NCI-H446 treated with DMSO at 0.1 percent for 48 hours (cell line): Measurements from ENCODE around the gene CBS.
"Not testable (repeated sequence)": the region's sequence is repeated elsewhere in the genome, so short reads cannot be mapped to it uniquely, and the experiment has no call there.

Source experiments
- DNase-seq: peaks from one replicate; lab custom pipeline; 2025; lab: John Stamatoyannopoulos, UW

The CBS gene

GRCh38 chr21:43024439-43025136 is 51.0 kb downstream of the CBS start:
- DNase-seq, result no peak

- DNase-seq, result no peak
Measured at GRCh38 chr21:43023175-43023574, 52.5 kb downstream of the CBS start.

DNA sequence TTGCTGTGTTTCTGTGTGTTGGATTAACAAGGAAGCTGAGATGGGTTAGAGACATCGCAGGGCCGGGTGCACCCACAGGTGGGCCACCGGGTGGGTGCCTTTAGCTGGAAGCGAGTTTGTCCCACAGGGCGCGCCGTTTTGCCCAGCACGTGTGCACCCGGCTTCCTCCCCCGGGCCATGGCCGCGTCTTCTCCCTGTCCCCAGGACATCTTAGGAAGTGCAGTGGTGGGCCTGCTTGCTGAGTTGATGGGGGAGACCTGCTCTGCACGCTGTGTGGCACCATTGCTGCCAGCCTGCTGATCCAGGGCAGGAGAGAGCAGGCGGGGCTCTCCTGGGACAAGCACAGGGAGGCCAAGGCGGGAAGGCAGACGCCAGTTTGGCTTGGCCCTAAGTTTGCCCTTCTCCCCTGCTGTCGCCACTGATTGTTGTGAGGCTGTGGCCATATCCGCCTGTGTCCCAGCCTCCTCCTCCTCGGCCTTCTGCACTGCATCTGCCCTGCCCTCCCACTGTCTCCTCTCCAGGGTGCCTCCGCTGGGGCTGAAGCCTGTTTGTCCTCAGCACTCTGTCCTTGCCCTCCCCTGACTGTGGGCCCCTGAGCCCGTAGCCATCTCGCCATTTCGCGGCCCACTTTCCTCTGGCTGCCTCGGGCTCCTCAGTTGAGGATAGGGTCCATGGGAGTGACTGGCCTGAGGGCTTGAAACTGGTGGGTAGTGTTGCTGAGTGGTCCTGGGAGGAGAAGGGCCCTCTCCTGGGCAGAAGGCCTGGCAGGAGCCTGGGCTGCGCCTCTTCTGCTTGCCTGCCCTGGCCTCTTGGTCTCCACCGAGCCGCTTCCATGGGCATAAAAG is 53.7 kb downstream of the CBS start:
- no peak for DNase-seq

DNA sequence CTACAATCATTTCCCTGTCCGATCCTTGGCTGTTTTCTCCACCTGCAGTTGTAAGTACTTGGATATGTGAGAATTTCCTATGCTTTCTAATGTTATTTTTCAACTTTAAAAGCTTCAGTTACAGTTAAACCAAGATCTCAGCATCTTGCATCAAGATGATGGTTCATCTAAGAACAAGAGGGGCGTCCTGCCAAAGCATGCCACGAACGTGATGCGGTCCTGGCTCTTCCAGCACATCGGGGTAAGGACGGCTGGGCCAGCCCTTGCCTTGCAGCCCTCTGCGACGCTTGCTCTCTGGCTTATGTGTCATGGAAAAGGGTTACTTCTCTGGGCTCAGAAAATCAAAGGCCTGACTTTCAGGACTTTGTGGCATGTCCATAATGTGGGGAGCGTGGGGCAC is 54.4 kb downstream of the CBS start:
- DNase-seq, result no peak

DNA sequence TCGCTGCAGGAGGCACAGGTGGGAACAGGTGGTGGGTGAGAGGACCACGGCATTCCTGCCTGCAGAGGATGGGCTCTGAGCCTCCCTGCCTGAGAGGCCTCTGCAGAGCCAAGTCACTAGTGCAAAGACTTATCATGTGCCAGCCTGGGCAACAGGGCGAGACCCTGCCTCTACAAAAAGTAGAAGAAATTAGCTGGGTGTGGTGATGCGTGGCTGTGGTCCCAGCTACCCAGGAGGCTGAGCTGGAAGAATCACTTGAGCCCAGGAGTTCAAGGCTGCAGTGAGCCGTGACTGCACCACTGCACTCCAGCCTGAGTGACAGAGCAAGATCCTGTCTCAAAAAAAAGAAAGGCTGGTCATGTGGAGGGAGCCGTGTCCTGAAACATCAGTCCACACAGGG is 54.9 kb downstream of the CBS start:
- no peak for DNase-seq

- DNase-seq, result no peak
Measured at GRCh38 chr21:43020177-43020576, 55.5 kb downstream of the CBS start.

- no peak for DNase-seq
Measured at GRCh38 chr21:43018519-43018918, 57.1 kb downstream of the CBS start.

DNA sequence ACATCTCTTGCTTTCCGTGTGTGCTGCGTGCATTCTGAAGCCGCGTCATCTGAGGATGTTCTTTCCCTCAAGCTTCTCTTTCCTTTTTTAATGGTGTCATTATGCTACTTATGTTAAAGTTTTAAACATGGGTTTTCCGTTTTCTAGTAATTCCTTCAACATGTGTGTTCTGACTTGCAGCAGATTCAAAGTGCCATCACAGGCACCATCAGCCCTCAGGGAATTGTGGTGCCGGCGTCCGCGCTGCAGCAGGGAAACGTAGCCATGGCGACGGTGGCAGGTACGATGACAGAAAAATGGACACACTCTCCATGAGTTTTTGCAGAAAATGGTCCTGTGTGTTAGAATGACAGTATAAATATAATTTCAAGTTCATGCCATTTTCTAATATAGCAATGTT is 58.9 kb downstream of the CBS start:
- no peak for DNase-seq

DNA sequence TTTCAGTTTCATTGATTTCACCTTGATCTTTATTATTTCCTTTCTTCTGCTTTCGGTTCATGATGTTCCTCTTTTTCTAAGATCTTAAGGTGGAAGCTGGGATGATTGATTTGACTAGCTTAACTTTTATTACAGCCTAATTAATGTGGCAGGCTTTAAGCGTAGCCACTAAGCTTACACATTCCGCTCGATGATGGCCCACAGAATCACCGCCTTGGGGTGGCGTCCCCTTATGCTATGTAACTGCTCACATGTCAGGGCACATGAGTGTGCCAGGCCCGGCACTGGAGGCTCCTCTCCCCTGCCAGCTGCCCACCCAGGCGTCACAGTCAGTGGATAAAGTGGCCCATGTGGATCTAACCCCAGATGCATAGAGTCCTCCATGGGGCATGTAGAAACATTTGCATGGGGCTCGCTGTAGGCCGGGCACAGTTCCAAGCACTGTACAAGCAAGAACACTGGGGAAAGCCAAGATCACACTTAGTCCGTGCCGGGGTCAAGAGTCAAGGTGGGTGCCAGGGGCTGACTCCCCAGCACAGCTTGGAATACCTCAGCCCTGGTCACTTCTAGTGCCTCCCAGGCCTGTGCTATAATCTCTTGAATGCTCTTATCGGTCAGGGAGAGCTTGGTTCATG is 59.6 kb downstream of the CBS start:
- no peak for DNase-seq

DNA sequence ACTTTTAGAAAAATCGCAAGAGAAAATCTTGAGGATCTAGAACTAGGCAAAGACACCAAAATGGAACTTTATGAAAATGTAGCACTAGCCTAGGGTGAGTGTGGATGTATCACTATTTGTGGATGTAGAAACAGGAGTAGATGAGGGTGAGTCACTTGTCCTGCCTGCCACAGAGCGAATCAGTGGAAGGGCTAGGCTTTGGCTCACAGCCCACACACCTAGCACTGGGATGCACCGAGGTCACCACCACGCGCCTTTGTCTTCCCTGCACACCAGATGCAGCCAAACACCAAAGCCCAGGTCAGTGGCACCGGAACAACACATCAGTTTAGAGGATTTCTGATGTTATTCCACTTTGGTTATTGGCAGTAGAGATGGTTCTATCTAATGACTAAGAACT is 63.0 kb downstream of the CBS start:
- no peak for DNase-seq

- DNase-seq, result no peak
Measured at GRCh38 chr21:43006874-43007208, 68.8 kb downstream of the CBS start.

GRCh38 chr21:43006051-43006873 is 69.4 kb downstream of the CBS start:
- not testable (repeated sequence) for DNase-seq

DNA sequence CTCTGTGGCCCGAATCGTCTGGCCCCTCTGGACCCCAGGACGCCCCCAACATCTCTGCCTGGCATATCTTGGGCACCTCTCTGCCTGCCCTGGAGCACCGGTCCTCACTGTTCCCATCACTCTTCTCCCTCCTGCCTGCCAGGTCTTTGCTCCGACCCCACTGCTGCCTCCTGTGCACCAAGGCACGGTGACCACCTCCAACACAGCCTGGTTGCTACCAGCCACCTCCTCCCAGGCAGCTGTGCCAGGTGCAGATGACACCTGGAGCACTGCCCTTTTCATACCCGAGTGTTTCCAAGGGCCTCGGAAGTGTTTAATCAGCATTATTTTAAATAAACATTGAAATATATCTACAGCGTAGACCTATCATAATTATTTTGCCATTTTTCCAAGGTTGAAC is 70.0 kb downstream of the CBS start:
- no peak for DNase-seq

DNA sequence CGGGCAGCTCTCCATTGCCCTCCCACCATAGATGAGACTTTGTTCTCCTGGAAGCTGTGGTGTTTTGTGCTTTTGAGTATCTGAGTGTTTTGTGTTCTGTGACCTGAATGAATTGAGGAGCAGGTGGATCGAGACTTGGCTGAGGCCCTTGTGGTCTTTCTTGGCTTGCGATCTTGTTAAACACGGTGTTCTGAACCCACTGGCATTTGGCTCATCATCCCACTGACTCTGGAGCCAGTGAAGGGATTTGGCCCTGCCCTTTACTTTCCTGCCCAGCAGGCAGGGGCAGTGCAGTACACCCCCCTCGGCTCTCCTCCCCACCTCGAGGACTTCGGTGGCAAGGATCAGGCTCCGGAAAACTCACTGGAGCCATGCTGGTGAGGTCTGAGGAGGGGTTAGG is 70.7 kb downstream of the CBS start:
- no peak for DNase-seq
